Right lobe of liver (tissue), 6 donors: ENCODE results near the gene S100B. TPM values are rescaled to one million over a fixed set of nuclear protein-coding genes. Genes with fewer than 3 reads are reported as not detected.

Source experiments
- ATAC-seq, 4 donors: fragments of 200-7000 bp; cut with Tn5 transposase; one replicate each; pipeline ENCODE4 v1.9.1; 2020; ENCODE audit warnings: mild to moderate bottlenecking in 4 of 4, moderate library complexity in 4 of 4
- DNase-seq, 3 donors: peaks; one replicate each; pipeline ENCODE4 v3.0.0-alpha.2; 2020
- H3K27ac ChIP-seq, 3 donors: fragments of 200-600 bp; one replicate each; pipeline ENCODE4 v1.8.0; 2022
- H3K27me3 ChIP-seq, 2 donors: fragments of 200-600 bp; one replicate each; pipeline ENCODE4 v1.8.0; 2022
- H3K36me3 ChIP-seq, 4 donors: fragments of 200-600 bp; sonication (generic) in 1 of 4; one replicate each; pipeline versions ENCODE4 v1.5.1 to v1.8.0; 2017 to 2022; ENCODE audit warnings: control low read depth in 1 of 4
- H3K4me1 ChIP-seq, 4 donors: fragments of 200-600 bp; sonication (generic) in 1 of 4; one replicate each; pipeline versions ENCODE4 v1.5.1 to v1.8.0; 2017 to 2022; ENCODE audit warnings: control low read depth in 1 of 4
- H3K4me3 ChIP-seq, 3 donors: fragments of 200-600 bp; one replicate each; pipeline ENCODE4 v1.8.0; 2022
- H3K9me3 ChIP-seq, 4 donors: fragments of 200-600 bp; sonication (generic) in 1 of 4; one replicate each; pipeline versions ENCODE4 v1.5.1 to v1.8.0; 2017 to 2022; ENCODE audit warnings: control low read depth in 1 of 4
- POLR2A ChIP-seq: fragments of 450-650 bp; IDR thresholded peaks from one replicate; pipeline ENCODE4 v1.6.1; 2017; ENCODE audit warnings: antibody characterized with exemption, mild to moderate bottlenecking
- WGBS: methylation state at CpG from one replicate; pipeline ENCODE4 v1.1.6; 2018; ENCODE audit warnings: low coverage, low lambda C conversion rate; ENCODE audit not compliant: insufficient coverage; ENCODE audit errors: missing lambda C conversion rate; 5-methylcytosine and 5-hydroxymethylcytosine counted together
- intact Hi-C, 2 donors: fragments of 100-400 bp; cut with DNase I; formaldehyde crosslinking; loops; one replicate each; pipeline versions ENCODE4 v1.11.2 to v1.14.1; 2022
- long read RNA-seq: library from polyadenylated mRNA; unstranded; transcript quantifications from one replicate; pipeline ENCODE4 v2.0.0, GENCODE V29; 2019
- total RNA-seq, 6 experiments: library from RNA; depleted of rRNA in 2 of 6; stranded (reverse); fragments of >200 nt in 2 of 6; fragmentation: NEBNext Ultra II Directional in 3 of 6; extraction: Animal tissue kit (Norgen Biotek cat#: 25700) in 3 of 6; gene quantifications; one replicate each; pipeline versions ENCODE4 v1.1.0 to v1.2.4, GENCODE V29; 2016 to 2023
- TF ChIP-seq, protein P1 (sequence below), 4 donors: fragments of 200-600 bp in 3 of 4; fragments of 450-650 bp in 1 of 4; IDR thresholded peaks; one replicate each; pipeline versions ENCODE4 v1.5.1 to v1.8.0; 2016 to 2022; ENCODE audit warnings: antibody characterized with exemption in 4 of 4, mild to moderate bottlenecking in 2 of 4
- donor health status: DM: no; HTN: yes; CAD: no.
- donor health status: DM: no; HTN: no; CAD: no.
- donor health status: DM: no; HTN: no; CAD: no.
- donor health status: DM: no; HTN: yes; CAD: no.
- donor health status: DM: no; HTN: yes; CAD: no.

The S100B gene
- total RNA-seq, result under 1 TPM in 3 of 6 experiments, not detected in 3; 0.49 to 0.78 (median 0.62) TPM
- long read RNA-seq, result 0 reads

DNA sequence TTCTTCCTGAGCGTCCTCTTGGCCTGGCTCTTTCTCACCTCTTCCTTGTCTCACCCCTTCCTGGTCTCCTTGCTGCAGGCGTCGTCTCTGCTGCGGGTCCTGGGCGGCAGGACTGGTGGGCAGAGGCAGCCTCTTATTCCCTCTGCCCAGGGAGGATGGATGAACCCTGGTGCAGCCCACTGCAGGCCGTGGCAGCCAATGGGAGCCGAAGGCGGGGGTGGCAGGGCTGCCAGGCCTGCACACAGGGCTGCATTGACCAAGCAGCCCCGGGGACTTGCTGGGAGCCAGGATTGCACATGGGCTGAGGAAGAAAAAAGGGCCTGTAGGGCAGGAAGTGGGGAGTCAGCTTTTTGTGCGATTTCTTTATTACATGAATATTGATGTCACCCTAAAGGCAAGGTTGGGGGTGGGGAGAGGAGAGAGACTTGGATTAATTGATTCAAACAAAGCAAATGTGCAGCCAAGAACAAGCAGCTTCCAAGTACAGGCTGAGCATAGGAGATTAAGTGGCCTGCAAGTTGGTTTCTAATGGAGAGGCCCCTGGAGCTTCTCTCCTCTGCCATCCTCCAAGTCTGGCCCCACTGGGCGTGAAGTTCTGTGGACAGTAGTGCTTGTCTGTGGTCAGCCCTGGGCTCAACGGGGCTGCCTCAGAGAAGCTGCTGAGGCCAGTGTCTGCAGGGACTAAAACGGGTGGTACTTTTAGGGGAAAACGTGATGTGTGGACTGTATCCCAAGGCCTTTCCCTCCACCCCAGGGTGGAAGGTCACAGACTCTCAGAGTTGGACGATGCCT, at the start of gene S100B:
Gene S100B, minus strand, starts transcription at position 108 of the 792 bp plus-strand sequence. CDS start 2,667 bp downstream, outside the sequence.
- Histone ChIP-seq H3K9me3 (no peaks in the 10 kb centered on the region), H3K36me3 (no peaks in the 10 kb centered on the region), H3K27ac (no peak within 1 kb of the TSS), H3K4me1 (no peaks in the 10 kb centered on the region), H3K27me3 (no peaks in the 10 kb centered on the region), H3K4me3 (no peak within 1 kb of the TSS)
- intact Hi-C loops, result no loop called here
- no peak for DNase-seq
- peak; percentile 27 to 31 (median 31) for ATAC-seq
- TF ChIP-seq, protein P1, sequence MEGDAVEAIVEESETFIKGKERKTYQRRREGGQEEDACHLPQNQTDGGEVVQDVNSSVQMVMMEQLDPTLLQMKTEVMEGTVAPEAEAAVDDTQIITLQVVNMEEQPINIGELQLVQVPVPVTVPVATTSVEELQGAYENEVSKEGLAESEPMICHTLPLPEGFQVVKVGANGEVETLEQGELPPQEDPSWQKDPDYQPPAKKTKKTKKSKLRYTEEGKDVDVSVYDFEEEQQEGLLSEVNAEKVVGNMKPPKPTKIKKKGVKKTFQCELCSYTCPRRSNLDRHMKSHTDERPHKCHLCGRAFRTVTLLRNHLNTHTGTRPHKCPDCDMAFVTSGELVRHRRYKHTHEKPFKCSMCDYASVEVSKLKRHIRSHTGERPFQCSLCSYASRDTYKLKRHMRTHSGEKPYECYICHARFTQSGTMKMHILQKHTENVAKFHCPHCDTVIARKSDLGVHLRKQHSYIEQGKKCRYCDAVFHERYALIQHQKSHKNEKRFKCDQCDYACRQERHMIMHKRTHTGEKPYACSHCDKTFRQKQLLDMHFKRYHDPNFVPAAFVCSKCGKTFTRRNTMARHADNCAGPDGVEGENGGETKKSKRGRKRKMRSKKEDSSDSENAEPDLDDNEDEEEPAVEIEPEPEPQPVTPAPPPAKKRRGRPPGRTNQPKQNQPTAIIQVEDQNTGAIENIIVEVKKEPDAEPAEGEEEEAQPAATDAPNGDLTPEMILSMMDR (IDR thresholded peaks at IDR 0.05), result no peak
- no peak for TF ChIP-seq POLR2A
- WGBS, result 55% methylated on average over 11 of the region's 15 CpGs

GRCh38 chr21:46651121-46651520, 46.2 kb upstream of the S100B start:
- DNase-seq (no peak), ATAC-seq (peak in 1 of 4 donors; percentile 39)
- Histone ChIP-seq H3K27ac (no peak overlapping the region), H3K9me3 (peaks cover 0 to 2% (median 0%) of the 10 kb centered on the region in 4 donors), H3K27me3 (no peaks in the 10 kb centered on the region), H3K4me3 (no peak overlapping the region), H3K4me1 (no peaks in the 10 kb centered on the region), H3K36me3 (peaks cover 11 to 63% (median 25%) of the 10 kb centered on the region in 4 donors)
- intact Hi-C loops, result no loop called here
- WGBS, result no CpG with 5 or more reads among the region's 7 CpGs
- TF ChIP-seq, protein P1 (IDR thresholded peaks at IDR 0.05), result no peak
- no peak for TF ChIP-seq POLR2A

DNA sequence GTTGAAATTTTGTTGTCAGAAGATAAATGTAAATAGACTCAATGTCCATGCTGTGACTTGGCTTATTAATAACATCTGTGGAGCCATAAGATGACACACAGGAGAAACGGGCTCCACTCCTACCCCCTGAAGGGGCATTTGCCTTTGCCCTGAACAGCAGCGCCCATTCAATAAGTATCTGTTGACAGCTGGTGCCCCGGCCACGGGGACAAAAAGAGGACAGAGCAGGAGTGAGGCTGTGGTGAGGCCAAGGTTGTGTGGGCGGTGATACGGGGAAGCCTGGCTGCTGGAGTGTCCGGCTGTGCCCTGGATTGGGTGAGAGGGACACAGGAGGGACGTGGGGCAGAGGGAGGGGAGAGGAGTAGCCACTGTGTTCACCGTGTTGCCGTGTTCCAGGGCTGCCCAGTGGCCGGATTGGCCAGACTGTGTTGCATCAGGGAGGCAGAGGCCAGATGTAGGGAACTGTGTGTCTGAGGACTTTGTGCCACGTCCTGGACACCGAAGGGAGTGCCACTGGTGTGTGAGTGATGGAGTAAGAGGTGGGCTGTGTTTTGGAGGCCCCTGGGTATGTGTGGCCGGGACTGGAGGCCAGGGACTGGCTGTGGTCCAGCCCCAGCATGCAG, 45.7 kb upstream of the S100B start:
- no peak for DNase-seq
- peak in 1 of 4 donors; percentile 15 for ATAC-seq
- H3K4me3 ChIP-seq, result no peak overlapping the region
- H3K9me3 ChIP-seq, result no peaks in the 10 kb centered on the region
- no peaks in the 10 kb centered on the region for H3K27me3 ChIP-seq
- WGBS, result 88% methylated on average over 8 of the region's 14 CpGs
- peaks cover 11 to 68% (median 29%) of the 10 kb centered on the region in 4 donors for H3K36me3 ChIP-seq
- H3K27ac ChIP-seq, result no peak overlapping the region
- intact Hi-C loops, result no loop called here
- H3K4me1 ChIP-seq, result no peaks in the 10 kb centered on the region
- TF ChIP-seq POLR2A, result no peak
- TF ChIP-seq, protein P1 (IDR thresholded peaks at IDR 0.05), result no peak

DNA sequence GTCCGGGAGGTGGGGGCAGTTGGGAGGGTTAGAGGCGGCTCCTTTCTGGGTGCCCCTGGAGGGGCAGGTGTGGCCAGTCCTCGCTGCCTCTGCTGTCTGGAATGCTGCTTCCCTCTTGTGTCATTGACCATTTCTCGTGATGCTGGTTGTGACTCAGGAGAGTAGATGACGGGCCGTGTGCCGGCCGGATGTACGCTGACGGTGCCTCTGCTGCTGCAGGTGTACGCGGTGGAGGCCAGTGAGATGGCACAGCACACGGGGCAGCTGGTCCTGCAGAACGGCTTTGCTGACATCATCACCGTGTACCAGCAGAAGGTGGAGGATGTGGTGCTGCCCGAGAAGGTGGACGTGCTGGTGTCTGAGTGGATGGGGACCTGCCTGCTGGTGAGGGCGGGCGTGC, 44.5 kb upstream of the S100B start:
- DNase-seq (no peak), ATAC-seq (no peak)
- H3K4me1 ChIP-seq, result no peaks in the 10 kb centered on the region
- no peaks in the 10 kb centered on the region for H3K9me3 ChIP-seq
- intact Hi-C loops, result no loop called here
- H3K4me3 ChIP-seq, result no peak overlapping the region
- no peak for TF ChIP-seq POLR2A
- TF ChIP-seq, protein P1 (IDR thresholded peaks at IDR 0.05), result no peak
- H3K27ac ChIP-seq, result no peak overlapping the region
- no CpG with 5 or more reads among the region's 19 CpGs for WGBS
- H3K36me3 ChIP-seq, result peaks cover 11 to 80% (median 30%) of the 10 kb centered on the region in 4 donors
- no peaks in the 10 kb centered on the region for H3K27me3 ChIP-seq
